ENCODE data around the gene ERBB3. TPM values are rescaled to one million over a fixed set of nuclear protein-coding genes. Genes with fewer than 3 reads are reported as not detected.

The ERBB3 gene
- total and polyA plus RNA-seq, 2 of the 4 experiments (the other 2 are of a cell fraction), result 1.4 to 2.2 TPM

DNA sequence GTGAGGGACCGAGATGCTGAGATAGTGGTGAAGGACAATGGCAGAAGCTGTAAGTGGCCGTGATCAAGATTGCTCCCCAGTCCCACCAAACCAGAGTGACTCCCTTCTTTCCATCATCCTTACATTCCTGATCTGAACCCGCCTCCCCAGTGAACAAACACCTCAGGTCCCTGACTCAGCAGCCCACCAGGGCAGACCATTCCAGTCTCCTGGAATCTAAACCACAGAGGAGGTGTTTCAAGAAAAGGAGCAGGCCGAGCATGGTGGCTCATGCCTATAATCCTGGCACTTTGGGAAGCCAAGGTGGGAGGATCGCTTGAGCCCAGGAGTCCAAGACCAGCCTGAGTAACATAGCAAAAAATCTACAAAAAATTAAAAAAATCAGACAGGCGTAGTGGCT lies 6.6 kb downstream of the ERBB3 start:
- H2BK5ac ChIP-seq (ENCODE audit: low read depth, low read length, poor library complexity, severe bottlenecking), result no peak overlapping the region
- H3K27ac ChIP-seq (ENCODE audit: insufficient read depth, low read length), result no peak overlapping the region
- no peak for ATAC-seq (ENCODE audit: low read depth)
- no peak overlapping the region for H2BK15ac ChIP-seq (ENCODE audit: low read depth, low read length)
- no peaks in the 10 kb centered on the region for H3K36me3 ChIP-seq (ENCODE audit: control insufficient read depth, insufficient read depth, low read length)
- WGBS, 2 experiments (ENCODE audit: extremely low coverage in 2 of 2, insufficient read length in 1 of 2), result no CpG with 5 or more reads among the region's 6 CpGs
- H2AK5ac ChIP-seq (ENCODE audit: low read depth, low read length), result no peak overlapping the region
- intact Hi-C loops (cut with micrococcal nuclease), result no loop called here
- 0 out of 2 replicates have a peak, but pooled peaks cover 3% of the 10 kb centered on the region for H3K9me1 ChIP-seq (ENCODE audit: insufficient read depth, low read length)
- no peaks in the 10 kb centered on the region for H3K4me1 ChIP-seq (ENCODE audit: control insufficient read depth, insufficient read depth, low read length)
- POLR2A ChIA-PET (ENCODE audit: unreplicated experiment), result interaction anchor here (0.9 kb wide), 1 partner anchor 18 kb away, joined by 4 read pairs; the partner anchor contains the start of gene PA2G4
- no peaks in the 10 kb centered on the region for H3K9me3 ChIP-seq (ENCODE audit: control insufficient read depth, insufficient read depth, low read length)
- H3K27me3 ChIP-seq (ENCODE audit: control insufficient read depth, insufficient read depth, low read length), result peaks cover 28% of the 10 kb centered on the region
- H3K18ac ChIP-seq (ENCODE audit: low read depth, low read length), result no peak overlapping the region
- H4K5ac ChIP-seq (ENCODE audit: low read depth, low read length), result no peak overlapping the region
- H4K91ac ChIP-seq (ENCODE audit: insufficient read depth, low read depth, low read length), result no peak overlapping the region
- H3K4me3 ChIP-seq (ENCODE audit: insufficient read depth, low read depth, low read length), result no peak overlapping the region
- no peaks in the 10 kb centered on the region for H4K20me1 ChIP-seq (ENCODE audit: insufficient read depth, low read length)
- BruUV-seq (replicated peaks), result no TSS peak
- no peak overlapping the region for H3K14ac ChIP-seq (replicated peaks; ENCODE audit: low read depth, low read length)
- H3K4ac ChIP-seq (ENCODE audit: low read depth, low read length), result no peak overlapping the region
- DNase-seq, result no peak
- no peak overlapping the region for H2AFZ ChIP-seq (replicated peaks; ENCODE audit: low read length, poor library complexity)
- H3K23ac ChIP-seq (ENCODE audit: low read depth, low read length), result no peak overlapping the region
- no peak overlapping the region for H3K4me2 ChIP-seq (ENCODE audit: low read depth, low read length)
- no peak overlapping the region for H3K9ac ChIP-seq (ENCODE audit: low read depth, low read length)
- dilution Hi-C loops (cut with HindIII; ENCODE audit: low sequenced_read_pairs, unreplicated experiment), result no loop called here
- H4K8ac ChIP-seq (ENCODE audit: low read depth in 2 of 2, low read length in 2 of 2), result no peak overlapping the region
- no peak overlapping the region for H2AK9ac ChIP-seq (replicated peaks; ENCODE audit: low read depth, low read length, poor library complexity)
- H2BK20ac ChIP-seq (ENCODE audit: low read depth, low read length), result no peak overlapping the region
- CTCF ChIA-PET, result no interaction called here
- H3K56ac ChIP-seq (ENCODE audit: extremely low read depth, insufficient read depth, low read length), result no peak overlapping the region
- TF ChIP-seq CHD1 (IDR thresholded peaks at IDR 0.05; ENCODE audit: low read depth, low read length) (no peak), POLR2A (IDR thresholded peaks at IDR 0.05; ENCODE audit: low read depth, low read length) (no peak), FOS (IDR thresholded peaks at IDR 0.05; ENCODE audit: low read depth, low read length) (no peak), RCOR1 (IDR thresholded peaks at IDR 0.05; ENCODE audit: insufficient replicate concordance, low read length) (no peak), NFE2L2 (IDR thresholded peaks at IDR 0.05; ENCODE audit: low read depth, low read length) (no peak), MAZ (IDR thresholded peaks at IDR 0.05; ENCODE audit: borderline replicate concordance, low read depth, low read length) (no peak), CEBPB (IDR thresholded peaks at IDR 0.05; ENCODE audit: low read depth, low read length) (no peak), MAFK (IDR thresholded peaks at IDR 0.05; ENCODE audit: low read depth, low read length) (no peak), MXI1 (IDR thresholded peaks at IDR 0.05; ENCODE audit: borderline replicate concordance, low read depth, low read length) (no peak), RAD21 (IDR thresholded peaks at IDR 0.05; ENCODE audit: low read length) (no peak), RFX5 (IDR thresholded peaks at IDR 0.05; ENCODE audit: low read depth, low read length) (no peak), SMC3 (IDR thresholded peaks at IDR 0.05; ENCODE audit: low read depth, low read length) (no peak), BHLHE40 (IDR thresholded peaks at IDR 0.05; ENCODE audit: low read depth, low read length) (no peak)
- TF ChIP-seq, protein P1, sequence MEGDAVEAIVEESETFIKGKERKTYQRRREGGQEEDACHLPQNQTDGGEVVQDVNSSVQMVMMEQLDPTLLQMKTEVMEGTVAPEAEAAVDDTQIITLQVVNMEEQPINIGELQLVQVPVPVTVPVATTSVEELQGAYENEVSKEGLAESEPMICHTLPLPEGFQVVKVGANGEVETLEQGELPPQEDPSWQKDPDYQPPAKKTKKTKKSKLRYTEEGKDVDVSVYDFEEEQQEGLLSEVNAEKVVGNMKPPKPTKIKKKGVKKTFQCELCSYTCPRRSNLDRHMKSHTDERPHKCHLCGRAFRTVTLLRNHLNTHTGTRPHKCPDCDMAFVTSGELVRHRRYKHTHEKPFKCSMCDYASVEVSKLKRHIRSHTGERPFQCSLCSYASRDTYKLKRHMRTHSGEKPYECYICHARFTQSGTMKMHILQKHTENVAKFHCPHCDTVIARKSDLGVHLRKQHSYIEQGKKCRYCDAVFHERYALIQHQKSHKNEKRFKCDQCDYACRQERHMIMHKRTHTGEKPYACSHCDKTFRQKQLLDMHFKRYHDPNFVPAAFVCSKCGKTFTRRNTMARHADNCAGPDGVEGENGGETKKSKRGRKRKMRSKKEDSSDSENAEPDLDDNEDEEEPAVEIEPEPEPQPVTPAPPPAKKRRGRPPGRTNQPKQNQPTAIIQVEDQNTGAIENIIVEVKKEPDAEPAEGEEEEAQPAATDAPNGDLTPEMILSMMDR (conservative IDR thresholded peaks at IDR 0.05; ENCODE audit: low read depth, low read length), result no peak
- TF ChIP-seq, protein P2, sequence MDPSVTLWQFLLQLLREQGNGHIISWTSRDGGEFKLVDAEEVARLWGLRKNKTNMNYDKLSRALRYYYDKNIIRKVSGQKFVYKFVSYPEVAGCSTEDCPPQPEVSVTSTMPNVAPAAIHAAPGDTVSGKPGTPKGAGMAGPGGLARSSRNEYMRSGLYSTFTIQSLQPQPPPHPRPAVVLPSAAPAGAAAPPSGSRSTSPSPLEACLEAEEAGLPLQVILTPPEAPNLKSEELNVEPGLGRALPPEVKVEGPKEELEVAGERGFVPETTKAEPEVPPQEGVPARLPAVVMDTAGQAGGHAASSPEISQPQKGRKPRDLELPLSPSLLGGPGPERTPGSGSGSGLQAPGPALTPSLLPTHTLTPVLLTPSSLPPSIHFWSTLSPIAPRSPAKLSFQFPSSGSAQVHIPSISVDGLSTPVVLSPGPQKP (IDR thresholded peaks at IDR 0.05; ENCODE audit: borderline replicate concordance, low read depth, low read length), result no peak
- TF ChIP-seq, protein P3, sequence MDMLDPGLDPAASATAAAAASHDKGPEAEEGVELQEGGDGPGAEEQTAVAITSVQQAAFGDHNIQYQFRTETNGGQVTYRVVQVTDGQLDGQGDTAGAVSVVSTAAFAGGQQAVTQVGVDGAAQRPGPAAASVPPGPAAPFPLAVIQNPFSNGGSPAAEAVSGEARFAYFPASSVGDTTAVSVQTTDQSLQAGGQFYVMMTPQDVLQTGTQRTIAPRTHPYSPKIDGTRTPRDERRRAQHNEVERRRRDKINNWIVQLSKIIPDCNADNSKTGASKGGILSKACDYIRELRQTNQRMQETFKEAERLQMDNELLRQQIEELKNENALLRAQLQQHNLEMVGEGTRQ (IDR thresholded peaks at IDR 0.05; ENCODE audit: low read depth, low read length), result no peak
- H2BK120ac ChIP-seq (ENCODE audit: low read depth, low read length), result no peak overlapping the region
- no peaks in the 10 kb centered on the region for H3K79me1 ChIP-seq (ENCODE audit: low read depth in 1 of 2, low read length in 2 of 2)
- in situ Hi-C loops (cut with MboI; ENCODE audit: low sequenced_read_pairs), result no loop called here

Data from IMR-90 (cell line).